Measurements from ENCODE around the gene EYA2.
A peak's percentile ranks its signal among the peaks of the same experiment; 100 is the strongest.

The EYA2 gene

GRCh38 chr20:47117371-47117770, 222.7 kb downstream of the EYA2 start:
- Histone ChIP-seq H3K36me3 (no peaks in the 10 kb centered on the region), H3K4me3 (no peak overlapping the region), H3K4me1 (peaks cover 0 to 14% (median 7%) of the 10 kb centered on the region in 4 donors), H3K27ac (peak overlapping the region in 1 of 2 donors; percentile 42), H3K27me3 (no peaks in the 10 kb centered on the region), H3K9me3 (no peaks in the 10 kb centered on the region)
- no peak for TF ChIP-seq CTCF (IDR thresholded peaks at IDR 0.05)
- DNase-seq, result no peak
- intact Hi-C loops (cut with DNase I; ENCODE audit: low total_unique reads), result no loop called here

- H3K27ac ChIP-seq, result peak overlapping the region; percentile 11 to 42
- H3K9me3 ChIP-seq, result no peaks in the 10 kb centered on the region
- intact Hi-C loops (cut with DNase I; ENCODE audit: low total_unique reads), result no loop called here
- TF ChIP-seq CTCF (IDR thresholded peaks at IDR 0.05), result no peak
- no peaks in the 10 kb centered on the region for H3K27me3 ChIP-seq
- DNase-seq, result no peak
- peaks cover 0 to 14% (median 7%) of the 10 kb centered on the region in 4 donors for H3K4me1 ChIP-seq
- H3K36me3 ChIP-seq, result no peaks in the 10 kb centered on the region
- H3K4me3 ChIP-seq, result no peak overlapping the region
Observed at GRCh38 chr20:47117773-47118172, 223.1 kb downstream of the EYA2 start.

GRCh38 chr20:47118206-47118605, 223.6 kb downstream of the EYA2 start:
- no peaks in the 10 kb centered on the region for H3K27me3 ChIP-seq
- no peak overlapping the region for H3K4me3 ChIP-seq
- DNase-seq, result no peak
- H3K9me3 ChIP-seq, result no peaks in the 10 kb centered on the region
- H3K36me3 ChIP-seq, result no peaks in the 10 kb centered on the region
- TF ChIP-seq CTCF (IDR thresholded peaks at IDR 0.05), result no peak
- H3K4me1 ChIP-seq, result peaks cover 0 to 14% (median 7%) of the 10 kb centered on the region in 4 donors
- intact Hi-C loops (cut with DNase I; ENCODE audit: low total_unique reads), result no loop called here
- H3K27ac ChIP-seq, result peak overlapping the region; percentile 11 to 42

GRCh38 chr20:47118641-47119040, 224.0 kb downstream of the EYA2 start:
- Histone ChIP-seq H3K4me3 (no peak overlapping the region), H3K27ac (peak overlapping the region; percentile 11 to 42), H3K4me1 (peaks cover 0 to 14% (median 7%) of the 10 kb centered on the region in 4 donors), H3K27me3 (no peaks in the 10 kb centered on the region), H3K9me3 (no peaks in the 10 kb centered on the region), H3K36me3 (no peaks in the 10 kb centered on the region)
- DNase-seq, result no peak
- intact Hi-C loops (cut with DNase I; ENCODE audit: low total_unique reads), result no loop called here
- TF ChIP-seq CTCF (IDR thresholded peaks at IDR 0.05), result no peak

GRCh38 chr20:47120346-47120936, 225.8 kb downstream of the EYA2 start:
- peaks cover 0 to 27% (median 13%) of the 10 kb centered on the region in 4 donors for H3K4me1 ChIP-seq
- intact Hi-C loops (cut with DNase I; ENCODE audit: low total_unique reads), result no loop called here
- H3K27me3 ChIP-seq, result no peaks in the 10 kb centered on the region
- no peak overlapping the region for H3K4me3 ChIP-seq
- no peak for TF ChIP-seq CTCF (IDR thresholded peaks at IDR 0.05)
- no peak for DNase-seq
- no peak overlapping the region for H3K27ac ChIP-seq
- H3K9me3 ChIP-seq, result no peaks in the 10 kb centered on the region
- no peaks in the 10 kb centered on the region for H3K36me3 ChIP-seq

All from tibial artery (tissue), 4 donors.